ENCODE data around the gene PIEZO1. TPM values are rescaled to one million over a fixed set of nuclear protein-coding genes. Genes with fewer than 3 reads are reported as not detected.

Gene PIEZO1
- total RNA-seq, 4 donors from 2014 or later: 81.2 to 145 (median 113) TPM

DNA sequence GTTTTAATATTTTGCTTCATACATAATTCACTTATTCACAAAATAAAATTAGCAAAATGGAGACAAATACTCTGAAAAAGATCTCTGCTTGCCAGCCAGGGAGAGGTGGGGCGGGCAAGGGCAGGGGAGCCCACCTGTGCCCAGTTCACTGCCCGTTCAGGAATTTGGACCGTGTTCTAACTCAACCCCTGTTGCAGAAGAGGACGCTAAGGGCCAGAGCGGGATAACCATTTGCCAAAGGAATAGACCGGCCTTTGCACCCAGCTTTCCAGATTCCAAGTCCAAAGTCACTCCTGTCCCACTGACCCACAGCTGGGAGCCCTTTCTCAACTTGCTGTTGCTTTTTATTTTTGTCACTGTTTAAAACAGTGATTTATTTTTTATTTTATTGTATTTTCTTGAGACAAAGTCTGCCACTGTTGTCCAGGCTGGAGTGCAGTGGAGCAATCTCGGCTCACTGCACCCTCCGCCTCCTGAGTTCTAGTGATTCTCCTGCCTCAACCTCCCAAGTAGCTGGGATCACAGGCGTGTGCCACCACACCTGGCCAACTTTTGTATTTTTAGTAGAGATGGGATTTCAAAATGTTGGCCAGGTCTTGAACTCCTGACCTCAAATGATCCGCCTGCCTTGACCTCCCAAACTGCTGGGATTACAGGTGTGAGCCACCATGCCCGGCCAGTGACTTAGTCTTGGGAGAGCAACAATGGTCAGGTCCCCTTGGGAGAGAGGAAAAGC, 2.7 kb upstream of the PIEZO1 start:
- no peaks in the 10 kb centered on the region for H3K27me3 ChIP-seq
- H3K27ac ChIP-seq: no peak overlapping the region
- no peaks in the 10 kb centered on the region for H3K9me3 ChIP-seq
- intact Hi-C loops (cut with DNase I): no loop called here
- no peak for DNase-seq
- TF ChIP-seq POLR2A (IDR thresholded peaks at IDR 0.05): no peak
- TF ChIP-seq, protein P1, sequence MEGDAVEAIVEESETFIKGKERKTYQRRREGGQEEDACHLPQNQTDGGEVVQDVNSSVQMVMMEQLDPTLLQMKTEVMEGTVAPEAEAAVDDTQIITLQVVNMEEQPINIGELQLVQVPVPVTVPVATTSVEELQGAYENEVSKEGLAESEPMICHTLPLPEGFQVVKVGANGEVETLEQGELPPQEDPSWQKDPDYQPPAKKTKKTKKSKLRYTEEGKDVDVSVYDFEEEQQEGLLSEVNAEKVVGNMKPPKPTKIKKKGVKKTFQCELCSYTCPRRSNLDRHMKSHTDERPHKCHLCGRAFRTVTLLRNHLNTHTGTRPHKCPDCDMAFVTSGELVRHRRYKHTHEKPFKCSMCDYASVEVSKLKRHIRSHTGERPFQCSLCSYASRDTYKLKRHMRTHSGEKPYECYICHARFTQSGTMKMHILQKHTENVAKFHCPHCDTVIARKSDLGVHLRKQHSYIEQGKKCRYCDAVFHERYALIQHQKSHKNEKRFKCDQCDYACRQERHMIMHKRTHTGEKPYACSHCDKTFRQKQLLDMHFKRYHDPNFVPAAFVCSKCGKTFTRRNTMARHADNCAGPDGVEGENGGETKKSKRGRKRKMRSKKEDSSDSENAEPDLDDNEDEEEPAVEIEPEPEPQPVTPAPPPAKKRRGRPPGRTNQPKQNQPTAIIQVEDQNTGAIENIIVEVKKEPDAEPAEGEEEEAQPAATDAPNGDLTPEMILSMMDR (IDR thresholded peaks at IDR 0.05): no peak
- H3K4me3 ChIP-seq (replicated peaks in 1 of 3): no peak overlapping the region
- H3K4me1 ChIP-seq: peaks cover 12 to 15% of the 10 kb centered on the region in 2 donors
- no peaks in the 10 kb centered on the region for H3K36me3 ChIP-seq
- 87 to 88% methylated on average over 11 of the region's 11 CpGs for WGBS, 2 donors

DNA sequence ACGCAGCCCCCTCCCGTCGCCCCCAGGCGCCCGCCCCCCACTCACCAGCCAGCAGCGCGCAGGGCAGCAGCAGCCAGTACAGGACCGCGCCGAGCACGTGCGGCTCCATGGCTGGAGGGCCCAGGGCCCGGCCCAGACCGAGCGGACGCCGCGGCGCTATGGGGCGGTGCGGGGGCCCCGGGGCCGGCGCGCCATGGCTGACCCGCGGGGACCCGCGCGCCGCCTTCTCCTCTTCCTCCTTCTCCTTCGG, 239 bp downstream of the PIEZO1 start:
- intact Hi-C loops (cut with DNase I): loop anchor here (2.0 kb wide), 1 partner anchor 42 kb away; no protein-coding TSS in a partner anchor
- 0% methylated on average over 14 of the region's 32 CpGs; no CpG with 5 or more reads in 1 of the 2 donors for WGBS, 2 donors
- TF ChIP-seq, protein P1 (IDR thresholded peaks at IDR 0.05): no peak
- no peak for TF ChIP-seq POLR2A (IDR thresholded peaks at IDR 0.05)
- H3K4me1 ChIP-seq: peaks cover 17 to 43% of the 10 kb centered on the region in 2 donors
- H3K36me3 ChIP-seq: no peaks in the 10 kb centered on the region
- no peaks in the 10 kb centered on the region for H3K27me3 ChIP-seq
- DNase-seq: no peak
- peak overlapping the region; percentile 59 to 82 (median 78) for H3K27ac ChIP-seq
- no peaks in the 10 kb centered on the region for H3K9me3 ChIP-seq
- H3K4me3 ChIP-seq (replicated peaks in 1 of 3): peak overlapping the region; percentile 53 to 88 (median 68)

DNA sequence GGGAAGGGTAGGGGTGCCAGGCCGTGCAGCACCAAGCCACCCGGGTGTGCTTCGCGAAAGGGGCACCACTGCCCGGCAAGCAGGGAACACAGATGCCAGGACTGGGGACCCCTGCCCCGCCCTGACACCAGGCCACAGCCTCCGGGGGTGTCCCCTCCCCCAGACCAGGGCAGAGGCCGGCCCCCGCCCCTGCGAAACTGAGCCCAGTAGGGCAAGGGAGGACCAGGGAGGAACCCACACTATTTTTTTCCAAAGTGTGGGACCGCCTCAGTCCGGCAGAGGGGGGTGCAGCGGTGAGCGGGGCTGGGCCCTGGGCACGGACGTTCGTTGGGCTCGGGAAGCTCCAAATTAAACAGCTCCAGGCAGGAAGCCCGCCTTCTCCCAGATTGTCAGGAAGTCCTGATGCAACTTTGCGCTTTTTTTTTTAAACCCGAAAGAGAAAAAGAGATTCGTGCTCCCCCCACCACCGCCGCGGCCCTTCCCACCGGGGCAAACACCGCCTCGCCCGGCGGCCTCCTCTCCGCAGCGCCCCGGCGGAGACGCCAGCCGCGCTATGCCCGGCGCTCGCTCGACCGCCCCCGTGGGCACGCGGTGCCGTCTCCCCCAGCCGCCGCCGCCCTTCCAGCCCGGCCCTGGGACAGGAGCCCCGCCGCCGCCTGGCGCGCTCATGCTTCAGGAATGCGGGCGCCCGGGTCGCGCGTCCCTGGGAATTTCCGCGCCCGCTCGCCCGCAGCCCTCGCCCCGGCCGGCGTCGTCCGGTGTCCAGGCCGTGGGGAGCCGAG, 755 bp downstream of the PIEZO1 start:
- TF ChIP-seq, protein P1 (IDR thresholded peaks at IDR 0.05): peak in 5 of 6 experiments; percentile 15 to 51 (median 36)
- TF ChIP-seq POLR2A (IDR thresholded peaks at IDR 0.05): no peak
- peak overlapping the region; percentile 53 to 88 (median 68) for H3K4me3 ChIP-seq (replicated peaks in 1 of 3)
- no peaks in the 10 kb centered on the region for H3K36me3 ChIP-seq
- peak; percentile 76 to 79 for DNase-seq
- intact Hi-C loops (cut with DNase I): loop anchor here (2.0 kb wide), 1 partner anchor 41 kb away; no protein-coding TSS in a partner anchor
- peak overlapping the region; percentile 59 to 82 (median 78) for H3K27ac ChIP-seq
- H3K4me1 ChIP-seq: peaks cover 22 to 49% of the 10 kb centered on the region in 2 donors
- no peaks in the 10 kb centered on the region for H3K27me3 ChIP-seq
- WGBS, 2 donors: 1 to 6% methylated on average over 19 to 30 of the region's 74 CpGs
- H3K9me3 ChIP-seq: no peaks in the 10 kb centered on the region

DNA sequence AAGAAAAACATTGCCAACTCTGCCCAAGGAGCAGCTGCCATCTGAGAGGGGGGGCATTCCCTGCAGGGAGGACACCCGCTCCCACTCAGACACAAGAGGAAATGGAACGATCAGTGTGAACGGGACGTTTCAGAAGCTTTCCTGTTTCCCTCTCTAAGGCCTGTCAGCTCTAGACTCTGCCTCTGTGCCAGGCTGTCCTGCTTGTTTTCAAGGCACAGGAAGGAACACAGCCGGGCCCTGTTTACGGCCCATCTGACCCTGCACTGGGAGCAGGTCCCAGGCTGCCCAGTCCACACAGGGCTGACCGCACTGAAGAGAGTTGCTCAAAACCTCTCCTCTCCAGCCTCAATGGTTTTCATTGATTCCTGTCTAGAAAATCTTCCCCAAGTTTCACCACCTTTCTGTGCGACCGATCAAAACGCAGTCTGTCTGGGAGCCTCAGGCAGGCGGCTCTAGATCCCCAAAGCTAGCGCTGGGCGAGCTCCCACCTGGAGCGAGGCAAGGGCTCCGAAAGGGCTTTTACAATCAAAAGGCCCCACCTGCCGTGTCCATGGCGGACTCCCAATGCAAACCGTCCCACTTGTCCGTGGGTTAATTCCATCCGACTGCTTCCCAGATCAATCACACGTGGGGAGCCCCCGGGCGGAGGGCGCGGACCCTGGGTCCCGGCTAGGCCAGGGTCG, 1.5 kb downstream of the PIEZO1 start:
- Histone ChIP-seq H3K27me3 (no peaks in the 10 kb centered on the region), H3K4me1 (peaks cover 25 to 51% of the 10 kb centered on the region in 2 donors), H3K36me3 (no peaks in the 10 kb centered on the region), H3K9me3 (no peaks in the 10 kb centered on the region), H3K4me3 (replicated peaks in 1 of 3) (peak overlapping the region in 1 of 3 donors; percentile 88), H3K27ac (peak overlapping the region; percentile 59 to 82 (median 78))
- TF ChIP-seq POLR2A (IDR thresholded peaks at IDR 0.05): no peak
- TF ChIP-seq, protein P1 (IDR thresholded peaks at IDR 0.05): no peak
- 50 to 68% methylated on average over 13 to 27 of the region's 27 CpGs for WGBS, 2 donors
- intact Hi-C loops (cut with DNase I): loop anchor here (2.0 kb wide), 1 partner anchor 41 kb away; no protein-coding TSS in a partner anchor
- DNase-seq: peak in 1 of 2 donors; percentile 50
